HCT116 (cell line): ENCODE data around the gene BANF1. TPM values are rescaled to one million over a fixed set of nuclear protein-coding genes. Genes with fewer than 3 reads are reported as not detected.
A peak's percentile ranks its signal among the peaks of the same experiment; 100 is the strongest.

Experiments
- ATAC-seq: fragments of 200-7000 bp; cut with Tn5 transposase; 2 replicates; pipeline ENCODE4 v1.9.1; 2020; ENCODE audit warnings: mild to moderate bottlenecking, moderate library complexity
- BruUV-seq: library from RNA; stranded (reverse); fragments of 400-500 nt; replicated peaks from 2 replicates; lab custom pipeline; 2021; lab: Mats Ljungman, UMichigan
- CTCF ChIA-PET: fragments of 300-600 bp; sonication (Branson Sonifier 250); formaldehyde crosslinking; loops from one replicate; lab custom pipeline; 2021; ENCODE audit warnings: antibody characterized with exemption; lab: Charles Lee
- POLR2A ChIA-PET: fragments of 300-600, 350-600 bp; sonication (Branson Sonifier 250); formaldehyde crosslinking; loops from one replicate; lab custom pipeline; 2021; ENCODE audit warnings: antibody characterized with exemption; lab: Charles Lee
- RAD21 ChIA-PET, 2 experiments: fragments of 300-600 bp; sonication (Branson Sonifier 250); formaldehyde crosslinking; loops; one replicate each; lab custom pipeline; 2023; ENCODE audit warnings: low total read pairs in 2 of 2; ENCODE audit not compliant: uncharacterized antibody in 2 of 2, unreplicated experiment in 2 of 2, low non-redundant PET in 1 of 2; lab: Charles Lee
- DNase-seq: peaks from one replicate; pipeline ENCODE4 v3.0.0-alpha.2; 2010; ENCODE audit warnings: low read depth, low spot score
- H2AFZ ChIP-seq: fragments of 200-600 bp; shearing (Covaris generic), sonication (generic); 2 replicates; pipeline ENCODE4 v1.6.1; 2017; ENCODE audit warnings: low read depth, mixed run types, mixed read lengths, antibody characterized with exemption, low read length; ENCODE audit not compliant: poor library complexity, severe bottlenecking
- H3K27ac ChIP-seq: 2 replicates; pipeline ENCODE4 v1.5.1; 2012; ENCODE audit warnings: low read depth, low read length
- H3K27me3 ChIP-seq: fragments of 200-600 bp; sonication (generic); 2 replicates; pipeline ENCODE4 v1.6.1; 2016; ENCODE audit warnings: mixed run types, low read length, mixed read lengths; ENCODE audit not compliant: insufficient read depth
- H3K36me3 ChIP-seq, 2 experiments: fragments of 200-500 bp in 1 of 2; fragments of 200-600 bp in 1 of 2; sonication (Bioruptor generic) in 1 of 2; sonication (generic) in 1 of 2; 2 replicates each; pipeline versions ENCODE4 v1.5.1 to v1.6.1; 2014 to 2016; ENCODE audit warnings: low read length in 2 of 2, inconsistent platforms in 1 of 2, mixed read lengths in 1 of 2, mixed run types in 1 of 2; ENCODE audit not compliant: insufficient read depth in 2 of 2, control insufficient read depth in 1 of 2
- H3K4me1 ChIP-seq, 2 experiments: fragments of 200-600 bp in 1 of 2; sonication (generic) in 1 of 2; 2 replicates each; pipeline versions ENCODE4 v1.5.1 to v1.6.1; 2012 to 2017; ENCODE audit warnings: low read length in 2 of 2, inconsistent platforms in 1 of 2, mild to moderate bottlenecking in 1 of 2, mixed read lengths in 1 of 2, mixed run types in 1 of 2, moderate library complexity in 1 of 2; ENCODE audit not compliant: insufficient read depth in 2 of 2, control insufficient read depth in 1 of 2
- H3K4me2 ChIP-seq: fragments of 200-600 bp; sonication (generic); 2 replicates; pipeline ENCODE4 v1.6.1; 2017; ENCODE audit warnings: mixed run types, low read length, mixed read lengths
- H3K4me3 ChIP-seq, 2 experiments: fragments of 200-600 bp in 1 of 2; sonication (generic) in 1 of 2; replicated peaks in 1 of 2; 2 replicates each; pipeline ENCODE4 v1.5.1; 2011 to 2016; ENCODE audit warnings: low read length in 2 of 2, control low read depth in 1 of 2, low read depth in 1 of 2, mild to moderate bottlenecking in 1 of 2, mixed read lengths in 1 of 2, mixed run types in 1 of 2
- H3K79me2 ChIP-seq: fragments of 200-600 bp; sonication (generic); 2 replicates; pipeline ENCODE4 v1.6.1; 2017; ENCODE audit warnings: mild to moderate bottlenecking, mixed run types, low read length, moderate library complexity, mixed read lengths; ENCODE audit not compliant: insufficient read depth
- H3K9ac ChIP-seq: fragments of 200-600 bp; sonication (generic); 2 replicates; pipeline ENCODE4 v1.6.1; 2016; ENCODE audit warnings: low read length, mixed read lengths
- H3K9me2 ChIP-seq: fragments of 200-600 bp; sonication (generic), shearing (Covaris generic); 2 replicates; pipeline ENCODE4 v1.6.1; 2017; ENCODE audit warnings: mixed run types, mild to moderate bottlenecking, moderate library complexity; ENCODE audit not compliant: insufficient read depth
- H3K9me3 ChIP-seq, 2 experiments: fragments of 200-500 bp in 1 of 2; fragments of 200-600 bp in 1 of 2; sonication (Bioruptor generic) in 1 of 2; sonication (generic) in 1 of 2; 2 replicates each; pipeline ENCODE4 v1.6.1; 2014 to 2017; ENCODE audit warnings: low read length in 2 of 2, mixed read lengths in 2 of 2, inconsistent platforms in 1 of 2, low read depth in 1 of 2, mild to moderate bottlenecking in 1 of 2, mixed run types in 1 of 2, moderate library complexity in 1 of 2; ENCODE audit not compliant: control insufficient read depth in 1 of 2, insufficient read depth in 1 of 2
- H4K20me1 ChIP-seq: fragments of 200-600 bp; sonication (generic), shearing (Covaris generic); 2 replicates; pipeline ENCODE4 v1.6.1; 2017; ENCODE audit warnings: mixed run types, mild to moderate bottlenecking, moderate library complexity; ENCODE audit not compliant: insufficient read depth
- YY1 ChIP-seq: IDR thresholded peaks from 2 replicates; pipeline ENCODE4 v1.6.1; 2011; ENCODE audit warnings: low read length, low read depth, moderate library complexity, mild to moderate bottlenecking; ENCODE audit not compliant: insufficient replicate concordance; ENCODE audit errors: extremely low read depth
- intact Hi-C: fragments of 100-400 bp; cut with micrococcal nuclease; formaldehyde crosslinking; loops from 2 replicates; pipeline ENCODE4 v1.10.0; 2022
- total RNA-seq: library from RNA; stranded (reverse); gene quantifications from one replicate; pipeline ENCODE4 v1.2.1, GENCODE V29; 2021; ENCODE audit not compliant: unreplicated experiment
- TF ChIP-seq, protein P1 (sequence below): IDR thresholded peaks from 2 replicates; pipeline ENCODE4 v1.6.1; 2012; ENCODE audit warnings: low read depth
- TF ChIP-seq, protein P2 (sequence below), 3 experiments: fragments of 200-600 bp in 1 of 3; sonication (generic) in 1 of 3; IDR thresholded peaks in 2 of 3; conservative IDR thresholded peaks in 1 of 3; 2 replicates each; pipeline ENCODE4 v1.5.1; 2012 to 2017; ENCODE audit warnings: low read depth in 2 of 3, low read length in 2 of 3, antibody characterized with exemption in 1 of 3, borderline replicate concordance in 1 of 3, control low read depth in 1 of 3, mild to moderate bottlenecking in 1 of 3, mixed read lengths in 1 of 3, mixed run types in 1 of 3, moderate library complexity in 1 of 3; ENCODE audit not compliant: insufficient read depth in 1 of 3

The BANF1 gene
- total RNA-seq, 1 experiment from 2014 or later, result 356 TPM

DNA sequence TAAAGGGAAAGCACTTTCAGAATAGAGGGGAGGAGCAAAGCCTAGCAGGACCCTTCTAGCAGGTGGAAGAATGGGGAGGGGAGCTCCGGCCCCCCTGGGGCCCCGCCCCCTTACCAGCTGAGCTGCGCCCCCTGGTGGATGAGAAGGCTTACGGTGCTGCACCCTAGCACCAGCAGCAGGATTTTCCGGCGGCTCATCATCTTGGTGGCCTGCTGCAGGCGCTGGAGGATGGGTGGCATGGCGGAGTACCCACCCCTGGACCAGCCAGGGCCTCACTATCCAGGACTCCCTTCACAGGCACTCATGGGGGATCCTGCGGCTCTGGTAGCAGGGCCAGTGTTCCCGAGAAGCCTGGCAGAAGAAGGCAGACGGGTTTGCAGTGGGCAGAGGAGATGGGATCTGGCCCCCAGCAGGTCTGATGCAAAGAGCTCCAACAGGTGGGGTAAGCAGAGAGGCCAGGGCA lies 42.9 kb downstream of the BANF1 start:
- Histone ChIP-seq H3K4me3 (0 out of 4 replicates have a peak overlapping the region, but pooled peaks of 1 of the 2 experiments have one; percentile 2), H3K4me2 (peak overlapping the region; percentile 47), H3K27me3 (no peaks in the 10 kb centered on the region), H3K36me3 (no peaks in the 10 kb centered on the region), H3K9me3 (no peaks in the 10 kb centered on the region), H3K4me1 (peaks cover 6 to 9% of the 10 kb centered on the region in 2 experiments; a peak in 3 of 4 replicates), H4K20me1 (no peaks in the 10 kb centered on the region), H3K79me2 (no peaks in the 10 kb centered on the region), H3K9me2 (no peaks in the 10 kb centered on the region), H3K27ac (no peak overlapping the region), H2AFZ (no peak overlapping the region), H3K9ac (no peak overlapping the region)
- TF ChIP-seq, protein P1, sequence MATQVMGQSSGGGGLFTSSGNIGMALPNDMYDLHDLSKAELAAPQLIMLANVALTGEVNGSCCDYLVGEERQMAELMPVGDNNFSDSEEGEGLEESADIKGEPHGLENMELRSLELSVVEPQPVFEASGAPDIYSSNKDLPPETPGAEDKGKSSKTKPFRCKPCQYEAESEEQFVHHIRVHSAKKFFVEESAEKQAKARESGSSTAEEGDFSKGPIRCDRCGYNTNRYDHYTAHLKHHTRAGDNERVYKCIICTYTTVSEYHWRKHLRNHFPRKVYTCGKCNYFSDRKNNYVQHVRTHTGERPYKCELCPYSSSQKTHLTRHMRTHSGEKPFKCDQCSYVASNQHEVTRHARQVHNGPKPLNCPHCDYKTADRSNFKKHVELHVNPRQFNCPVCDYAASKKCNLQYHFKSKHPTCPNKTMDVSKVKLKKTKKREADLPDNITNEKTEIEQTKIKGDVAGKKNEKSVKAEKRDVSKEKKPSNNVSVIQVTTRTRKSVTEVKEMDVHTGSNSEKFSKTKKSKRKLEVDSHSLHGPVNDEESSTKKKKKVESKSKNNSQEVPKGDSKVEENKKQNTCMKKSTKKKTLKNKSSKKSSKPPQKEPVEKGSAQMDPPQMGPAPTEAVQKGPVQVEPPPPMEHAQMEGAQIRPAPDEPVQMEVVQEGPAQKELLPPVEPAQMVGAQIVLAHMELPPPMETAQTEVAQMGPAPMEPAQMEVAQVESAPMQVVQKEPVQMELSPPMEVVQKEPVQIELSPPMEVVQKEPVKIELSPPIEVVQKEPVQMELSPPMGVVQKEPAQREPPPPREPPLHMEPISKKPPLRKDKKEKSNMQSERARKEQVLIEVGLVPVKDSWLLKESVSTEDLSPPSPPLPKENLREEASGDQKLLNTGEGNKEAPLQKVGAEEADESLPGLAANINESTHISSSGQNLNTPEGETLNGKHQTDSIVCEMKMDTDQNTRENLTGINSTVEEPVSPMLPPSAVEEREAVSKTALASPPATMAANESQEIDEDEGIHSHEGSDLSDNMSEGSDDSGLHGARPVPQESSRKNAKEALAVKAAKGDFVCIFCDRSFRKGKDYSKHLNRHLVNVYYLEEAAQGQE, result no peak
- TF ChIP-seq, protein P2, sequence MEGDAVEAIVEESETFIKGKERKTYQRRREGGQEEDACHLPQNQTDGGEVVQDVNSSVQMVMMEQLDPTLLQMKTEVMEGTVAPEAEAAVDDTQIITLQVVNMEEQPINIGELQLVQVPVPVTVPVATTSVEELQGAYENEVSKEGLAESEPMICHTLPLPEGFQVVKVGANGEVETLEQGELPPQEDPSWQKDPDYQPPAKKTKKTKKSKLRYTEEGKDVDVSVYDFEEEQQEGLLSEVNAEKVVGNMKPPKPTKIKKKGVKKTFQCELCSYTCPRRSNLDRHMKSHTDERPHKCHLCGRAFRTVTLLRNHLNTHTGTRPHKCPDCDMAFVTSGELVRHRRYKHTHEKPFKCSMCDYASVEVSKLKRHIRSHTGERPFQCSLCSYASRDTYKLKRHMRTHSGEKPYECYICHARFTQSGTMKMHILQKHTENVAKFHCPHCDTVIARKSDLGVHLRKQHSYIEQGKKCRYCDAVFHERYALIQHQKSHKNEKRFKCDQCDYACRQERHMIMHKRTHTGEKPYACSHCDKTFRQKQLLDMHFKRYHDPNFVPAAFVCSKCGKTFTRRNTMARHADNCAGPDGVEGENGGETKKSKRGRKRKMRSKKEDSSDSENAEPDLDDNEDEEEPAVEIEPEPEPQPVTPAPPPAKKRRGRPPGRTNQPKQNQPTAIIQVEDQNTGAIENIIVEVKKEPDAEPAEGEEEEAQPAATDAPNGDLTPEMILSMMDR (IDR thresholded peaks at IDR 0.05 in 2 of 3, conservative IDR thresholded peaks at IDR 0.05 in 1 of 3; ENCODE audit: borderline replicate concordance in 1 of 3, insufficient read depth in 1 of 3, low read depth in 2 of 3, low read length in 2 of 3), result peak; percentile 86 to 97 (median 88)
- TF ChIP-seq YY1, result peak; percentile 67
- CTCF ChIA-PET, result interaction anchor here (0.6 to 2.2 kb wide), 19 partner anchors 10 to 505 kb away, joined by 3 to 14 read pairs (median 4); partner anchors contain the start of genes BANF1, CATSPER1, CST6 and FIBP
- intact Hi-C loops, result no loop called here
- ATAC-seq, result peak; percentile 95
- POLR2A ChIA-PET, result interaction anchor here (1.0 kb wide), 1 partner anchor 24 kb away, joined by 4 read pairs; no protein-coding TSS in a partner anchor
- BruUV-seq, result no TSS peak
- RAD21 ChIA-PET, result no interaction called here
- peak; percentile 63 for DNase-seq
